ES-I3 (cell line): ENCODE measurements around the gene FOXJ2.
"Not testable (repeated sequence)": the region's sequence is repeated elsewhere in the genome, so short reads cannot be mapped to it uniquely, and the experiment has no call there.

Experiments used
- H3K36me3 ChIP-seq: 2 replicates; pipeline ENCODE4 v1.6.1; 2013; ENCODE audit warnings: mild to moderate bottlenecking, low read length, control low read depth, moderate library complexity; ENCODE audit not compliant: insufficient read depth
- H3K4me1 ChIP-seq: 2 replicates; pipeline ENCODE4 v1.6.1; 2013; ENCODE audit warnings: mild to moderate bottlenecking, control low read depth, low read length; ENCODE audit not compliant: insufficient read depth
- H3K9ac ChIP-seq: 2 replicates; pipeline ENCODE4 v1.6.1; 2013; ENCODE audit warnings: low read depth, mild to moderate bottlenecking, low read length, moderate library complexity
- H3K9me3 ChIP-seq: 2 replicates; pipeline ENCODE4 v1.6.1; 2013; ENCODE audit warnings: mild to moderate bottlenecking, low read length, moderate library complexity; ENCODE audit not compliant: control insufficient read depth, insufficient read depth

FOXJ2 gene

DNA sequence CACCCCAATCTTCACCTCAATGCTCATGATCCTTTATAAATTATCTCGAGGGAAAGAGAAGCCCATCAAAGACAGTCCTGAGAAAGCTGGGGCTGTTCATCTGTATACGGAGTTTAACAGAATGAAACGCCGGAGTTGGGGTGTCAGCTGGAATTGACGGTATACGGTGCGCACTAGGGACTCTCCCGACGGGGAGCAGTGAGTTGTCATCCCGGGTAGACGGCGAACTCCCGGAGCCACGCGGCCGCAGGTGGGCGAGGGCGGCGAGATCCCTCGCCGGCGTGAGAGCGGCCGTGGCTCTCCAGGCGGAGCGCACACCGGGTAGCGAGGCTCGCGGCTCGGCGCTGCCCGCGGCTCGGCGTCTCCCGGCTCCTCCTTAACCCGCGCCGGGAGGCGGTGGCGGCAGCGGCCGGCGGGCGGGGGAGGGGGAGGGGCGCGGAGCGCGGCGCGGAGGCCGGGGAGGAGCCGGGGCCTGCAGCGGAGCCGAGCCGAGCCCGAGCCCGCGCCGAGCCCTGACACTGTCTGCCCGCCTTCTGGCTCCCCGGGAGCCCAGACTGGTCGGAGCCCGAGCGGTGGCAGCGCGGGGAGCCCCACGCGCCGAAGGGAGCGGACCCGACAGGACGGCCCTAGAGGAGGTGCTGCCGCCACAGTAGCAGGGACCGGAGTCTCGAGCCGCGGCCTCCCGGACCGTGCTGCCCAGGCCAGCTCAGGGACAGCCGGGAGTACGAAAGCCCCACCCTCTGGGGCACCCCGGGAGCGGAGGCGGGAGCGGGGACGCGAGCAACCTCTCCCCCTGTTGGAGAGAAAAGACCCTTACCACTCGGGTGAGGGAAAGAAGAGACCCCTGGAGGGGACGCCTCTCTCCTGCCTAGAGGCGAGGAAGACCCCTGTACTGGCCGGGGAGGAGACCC lies at the start of gene FOXJ2:
TSS of gene FOXJ2 (plus strand) at position 475 of the 911 bp plus-strand sequence. CDS start 7,117 bp downstream, outside the sequence.
- H3K9ac ChIP-seq, result peak within 1 kb of the TSS; percentile 89
- H3K36me3 ChIP-seq, result no peaks in the 10 kb centered on the region
- no peaks in the 10 kb centered on the region for H3K9me3 ChIP-seq
- H3K4me1 ChIP-seq, result peaks cover 28% of the 10 kb centered on the region

DNA sequence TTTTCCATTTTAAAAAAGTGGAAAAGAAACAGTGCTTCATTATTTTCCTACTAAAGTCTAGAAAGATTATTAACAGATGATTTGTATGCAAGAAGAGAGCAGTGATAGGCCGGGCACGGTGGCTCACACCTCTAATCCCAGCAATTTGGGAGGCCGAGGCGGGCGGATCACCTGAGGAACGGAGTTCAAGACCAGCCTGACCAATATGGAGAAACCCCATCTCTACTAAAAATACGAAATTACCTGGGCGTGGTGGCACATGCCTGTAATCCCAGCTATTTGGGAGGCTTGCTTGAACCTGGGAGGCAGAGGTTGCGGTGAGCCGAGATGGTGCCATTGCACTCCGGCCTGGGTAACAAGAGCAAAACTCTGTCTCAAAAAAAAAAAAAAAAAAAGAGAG lies 49.5 kb upstream of the FOXJ2 start:
- not testable (repeated sequence) for H3K36me3 ChIP-seq, H3K9ac ChIP-seq, H3K4me1 ChIP-seq

DNA sequence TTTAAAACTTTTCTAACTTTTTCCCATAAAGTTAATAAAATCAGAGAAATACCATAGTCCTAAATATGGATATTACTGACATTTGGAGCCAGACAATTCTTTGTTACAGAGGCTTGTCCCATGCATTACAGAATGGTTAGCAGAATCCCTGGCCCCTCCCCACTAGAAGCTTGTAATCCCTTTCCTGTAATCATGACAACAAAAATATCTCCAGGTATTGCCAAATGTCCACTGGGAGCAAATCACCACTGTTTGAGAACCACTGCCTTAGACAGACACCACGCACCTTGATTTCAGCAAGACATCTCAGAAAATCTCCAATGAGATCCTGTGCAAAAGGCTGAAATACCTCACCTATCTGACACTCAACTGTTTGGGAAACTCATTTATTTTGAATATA lies 49.1 kb upstream of the FOXJ2 start:
- H3K36me3 ChIP-seq, H3K9ac ChIP-seq, H3K4me1 ChIP-seq, H3K9me3 ChIP-seq: not testable (repeated sequence)

More for the DNA sequence above, 49.5 kb upstream of the FOXJ2 start:
- not testable (repeated sequence) for H3K9me3 ChIP-seq

DNA sequence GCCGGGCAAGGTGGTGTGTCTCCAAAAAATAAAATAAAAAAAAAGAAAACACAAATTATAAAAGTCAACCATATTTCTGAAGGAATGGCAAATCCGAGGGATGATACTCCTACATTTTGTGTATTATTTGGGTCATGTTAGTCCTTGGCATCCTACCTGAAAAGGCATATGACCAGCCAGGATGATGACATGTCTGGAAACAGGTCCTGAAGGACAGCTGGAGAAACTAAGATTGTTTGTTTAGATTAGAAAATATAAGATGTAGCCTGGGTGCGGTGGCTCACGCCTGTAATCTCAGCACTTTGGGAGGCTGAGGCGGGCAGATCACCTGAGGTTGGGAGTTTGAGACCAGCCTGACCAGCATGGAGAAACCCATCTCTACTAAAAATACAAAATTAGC lies 47.6 kb upstream of the FOXJ2 start:
- peaks cover 3% of the 10 kb centered on the region; the same call in 1 of the 2 replicates for H3K4me1 ChIP-seq
- H3K36me3 ChIP-seq, result no peaks in the 10 kb centered on the region
- no peaks in the 10 kb centered on the region for H3K9me3 ChIP-seq
- no peak overlapping the region for H3K9ac ChIP-seq

DNA sequence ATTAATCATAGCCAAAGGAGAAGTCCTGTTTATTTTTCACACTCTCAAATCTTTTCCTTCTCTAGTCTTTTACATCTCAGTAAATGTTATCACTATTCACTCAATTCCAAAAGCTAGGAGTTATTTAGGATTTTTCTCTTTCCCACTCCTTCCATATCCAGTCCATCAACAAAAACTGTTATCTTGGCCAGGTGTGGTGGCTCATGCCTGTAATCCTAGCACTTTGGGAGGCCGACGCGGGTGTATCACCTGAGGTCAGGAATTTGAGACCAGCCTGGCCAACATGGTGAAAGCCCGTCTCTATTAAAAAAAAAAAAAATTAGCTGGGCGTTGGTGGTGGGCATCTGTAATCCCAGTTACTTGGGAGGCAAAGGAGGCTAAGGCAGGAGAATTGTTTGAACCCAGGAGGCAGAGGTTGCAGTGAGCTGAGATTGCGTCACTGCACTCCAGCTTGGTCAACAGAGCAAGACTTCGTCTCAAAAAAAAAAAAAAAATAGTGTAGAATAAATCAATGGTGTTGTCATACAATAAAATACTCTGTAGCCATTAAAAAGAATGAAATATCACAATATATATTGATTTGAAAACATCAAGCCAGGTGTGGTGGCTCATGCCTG lies 46.6 kb upstream of the FOXJ2 start:
- no peak overlapping the region for H3K9ac ChIP-seq
- no peaks in the 10 kb centered on the region for H3K9me3 ChIP-seq
- no peaks in the 10 kb centered on the region for H3K36me3 ChIP-seq
- H3K4me1 ChIP-seq, result peaks cover 3% of the 10 kb centered on the region; the same call in 1 of the 2 replicates

DNA sequence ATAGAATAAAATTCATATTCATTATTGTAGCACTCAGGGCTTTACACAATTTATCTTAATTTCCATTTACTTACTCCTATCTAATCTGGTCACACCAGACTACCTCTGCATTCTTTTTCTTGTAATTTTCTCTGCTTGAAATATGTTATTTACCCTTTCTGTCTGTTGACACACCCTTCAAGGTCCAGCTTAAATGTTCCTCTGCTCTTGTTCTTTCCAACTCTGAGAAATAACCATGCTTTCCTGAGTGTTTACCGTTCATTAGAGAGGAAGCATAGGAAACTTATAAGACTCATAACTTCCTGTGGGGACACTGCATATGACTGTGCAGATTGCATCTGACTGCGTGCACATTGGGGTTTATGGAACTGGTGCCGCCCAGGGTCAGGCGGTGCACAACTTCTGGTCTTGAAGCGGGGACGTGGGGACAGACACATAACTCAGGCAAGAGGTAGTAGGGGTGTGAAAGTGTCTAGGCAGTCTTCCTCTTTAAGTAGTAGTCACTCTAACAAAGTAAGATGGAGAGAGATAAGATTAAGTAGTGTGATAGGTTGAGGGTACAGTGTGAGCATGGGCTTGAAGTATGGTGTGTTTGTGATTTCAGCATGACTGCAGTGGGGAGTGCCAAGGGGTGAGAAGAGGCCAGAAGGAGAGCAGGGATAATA lies 42.6 kb upstream of the FOXJ2 start:
- H3K4me1 ChIP-seq, result peaks cover 6% of the 10 kb centered on the region; the same call in 1 of the 2 replicates
- H3K9me3 ChIP-seq, result no peaks in the 10 kb centered on the region
- no peak overlapping the region for H3K9ac ChIP-seq
- no peaks in the 10 kb centered on the region for H3K36me3 ChIP-seq

DNA sequence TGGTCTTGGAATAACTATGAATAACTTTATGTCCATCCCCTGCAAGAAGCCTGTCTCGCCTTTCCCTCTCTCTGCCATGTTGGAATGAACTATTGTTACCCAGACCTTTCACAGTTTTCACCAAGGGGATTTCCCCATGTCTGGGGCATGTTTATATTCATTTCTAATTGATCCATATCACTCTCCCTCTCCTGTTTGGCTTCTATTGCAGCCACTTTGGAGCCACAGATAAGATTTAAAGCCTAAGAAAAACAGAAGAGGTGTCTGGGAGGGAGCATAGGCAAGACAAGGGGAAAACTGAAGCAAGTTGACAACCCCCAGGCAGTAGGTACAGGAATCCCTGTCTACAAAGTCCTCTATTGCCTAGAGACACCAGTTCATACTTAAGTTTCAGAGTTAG lies 41.0 kb upstream of the FOXJ2 start:
- H3K4me1 ChIP-seq, result peaks cover 6% of the 10 kb centered on the region; the same call in 1 of the 2 replicates
- no peak overlapping the region for H3K9ac ChIP-seq
- no peaks in the 10 kb centered on the region for H3K9me3 ChIP-seq

DNA sequence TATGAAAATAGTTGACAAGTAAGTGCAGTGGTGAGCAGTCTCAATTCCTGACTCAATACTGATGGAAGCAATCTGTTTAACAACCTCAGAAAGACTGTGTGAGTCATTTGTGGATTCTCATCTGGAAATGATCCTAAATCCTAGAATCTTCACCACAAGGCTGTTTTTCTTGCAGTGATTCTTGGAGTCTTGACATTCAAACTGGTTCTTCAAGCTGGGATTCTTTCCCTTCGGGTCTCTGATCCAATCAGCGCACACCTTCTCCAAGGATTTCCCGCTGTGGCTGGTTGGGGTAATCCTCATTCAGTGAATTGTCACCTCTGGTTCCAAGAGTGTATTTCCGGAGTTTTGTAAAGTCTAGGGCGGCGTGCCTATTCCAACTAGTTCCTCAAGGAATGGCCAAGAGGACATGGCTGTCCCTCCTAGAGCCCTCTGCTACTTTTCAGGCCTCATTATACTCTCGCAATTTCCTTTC lies 37.7 kb upstream of the FOXJ2 start:
- H3K9me3 ChIP-seq, result peaks cover 9% of the 10 kb centered on the region; the same call in 1 of the 2 replicates
- peaks cover 6% of the 10 kb centered on the region; the same call in 1 of the 2 replicates for H3K4me1 ChIP-seq
- H3K36me3 ChIP-seq, result no peaks in the 10 kb centered on the region
- no peak overlapping the region for H3K9ac ChIP-seq

More for the DNA sequence above, 41.0 kb upstream of the FOXJ2 start:
- no peaks in the 10 kb centered on the region for H3K36me3 ChIP-seq

DNA sequence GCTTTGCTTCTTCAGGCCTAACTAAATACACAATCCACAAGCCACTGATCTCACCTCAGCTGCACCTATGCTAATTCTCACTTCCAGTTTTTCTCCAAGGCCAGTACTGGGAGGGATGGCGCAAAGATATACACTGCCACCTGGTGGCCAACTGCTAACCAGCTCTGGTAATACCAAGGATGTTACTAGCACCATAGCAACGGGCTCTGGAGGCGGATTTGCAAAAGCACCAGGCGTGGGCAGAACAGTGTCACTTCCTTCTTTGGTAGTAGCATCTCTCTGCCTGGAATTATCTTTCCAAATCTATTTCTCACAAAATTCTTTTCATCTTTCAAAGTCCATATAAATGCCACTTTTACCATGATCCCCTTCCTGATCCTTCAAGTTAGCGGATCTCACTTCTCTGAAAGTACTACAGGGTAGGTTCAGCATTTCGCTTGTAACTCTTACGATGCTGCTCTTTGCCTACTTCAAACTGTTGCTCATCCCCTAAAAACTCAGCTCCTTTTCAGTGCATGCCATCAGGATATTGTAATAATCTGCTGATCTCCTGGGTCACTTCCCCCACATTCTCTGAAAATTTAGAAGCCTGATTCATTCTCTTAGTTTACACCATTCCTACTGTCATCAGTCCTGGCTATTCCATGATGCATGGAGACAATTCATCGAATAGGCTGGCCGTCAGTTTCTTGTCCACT lies 37.1 kb upstream of the FOXJ2 start:
- no peak overlapping the region for H3K9ac ChIP-seq
- peaks cover 9% of the 10 kb centered on the region; the same call in 1 of the 2 replicates for H3K9me3 ChIP-seq
- H3K4me1 ChIP-seq, result peaks cover 6% of the 10 kb centered on the region; the same call in 1 of the 2 replicates
- no peaks in the 10 kb centered on the region for H3K36me3 ChIP-seq

DNA sequence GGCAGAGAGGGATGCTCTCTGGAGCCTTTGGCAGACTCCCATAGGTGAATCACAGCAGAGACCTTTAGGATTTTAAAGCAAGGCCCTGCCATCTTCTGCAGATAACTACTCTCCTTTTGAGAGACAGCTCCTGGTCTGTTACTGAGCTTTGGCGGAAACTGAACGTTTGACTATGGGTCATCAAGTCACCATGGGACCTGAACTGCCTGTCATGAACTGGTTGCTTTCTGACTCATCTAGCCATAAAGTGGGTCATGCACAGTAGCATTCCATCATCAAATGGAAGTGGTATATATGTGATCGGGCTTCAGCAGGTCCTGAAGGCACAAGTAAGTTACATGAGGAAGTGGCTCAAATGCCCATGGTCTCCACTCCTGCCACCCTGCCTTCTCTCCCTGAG lies 31.7 kb upstream of the FOXJ2 start:
- not testable (repeated sequence) for H3K9ac ChIP-seq, H3K36me3 ChIP-seq, H3K9me3 ChIP-seq, H3K4me1 ChIP-seq

DNA sequence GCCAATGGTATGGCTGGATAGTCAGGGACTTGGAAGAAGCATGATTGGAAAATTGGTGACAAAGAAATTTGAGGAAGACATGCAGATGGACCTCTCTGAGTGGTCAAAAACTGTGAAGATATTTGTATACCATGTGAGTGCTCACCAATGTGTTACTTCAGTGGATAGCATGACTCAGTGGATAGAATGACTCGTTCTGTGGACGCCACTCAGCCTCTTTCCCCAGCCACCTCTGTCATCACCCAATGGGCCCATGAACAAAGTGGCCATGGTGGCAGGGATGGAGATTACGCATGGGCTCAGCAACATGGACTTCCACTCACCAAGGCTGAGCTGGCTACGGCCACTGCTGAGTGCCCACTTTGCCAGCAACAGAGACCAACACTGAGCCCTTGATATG lies 31.0 kb upstream of the FOXJ2 start:
- H3K9me3 ChIP-seq, H3K9ac ChIP-seq, H3K36me3 ChIP-seq, H3K4me1 ChIP-seq: not testable (repeated sequence)

DNA sequence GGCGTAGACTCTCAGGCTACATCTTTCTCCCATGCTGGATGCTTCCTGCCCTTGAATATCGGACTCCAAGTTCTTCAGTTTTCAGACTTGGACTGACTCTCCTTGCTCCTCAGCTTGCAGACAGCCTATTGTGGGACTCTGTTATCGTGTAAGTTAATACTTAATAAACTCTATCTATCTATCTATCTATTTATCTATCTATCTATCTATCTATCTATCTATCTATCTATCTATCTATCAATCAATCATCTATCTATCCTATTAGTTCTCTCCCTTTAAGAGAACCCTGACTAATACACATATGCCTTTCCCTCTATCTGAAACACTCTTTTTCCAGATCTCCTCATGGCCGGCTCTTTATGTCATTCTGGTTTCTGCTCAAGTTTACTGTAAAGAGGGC lies 27.6 kb upstream of the FOXJ2 start:
- not testable (repeated sequence) for H3K36me3 ChIP-seq, H3K9ac ChIP-seq, H3K4me1 ChIP-seq, H3K9me3 ChIP-seq

DNA sequence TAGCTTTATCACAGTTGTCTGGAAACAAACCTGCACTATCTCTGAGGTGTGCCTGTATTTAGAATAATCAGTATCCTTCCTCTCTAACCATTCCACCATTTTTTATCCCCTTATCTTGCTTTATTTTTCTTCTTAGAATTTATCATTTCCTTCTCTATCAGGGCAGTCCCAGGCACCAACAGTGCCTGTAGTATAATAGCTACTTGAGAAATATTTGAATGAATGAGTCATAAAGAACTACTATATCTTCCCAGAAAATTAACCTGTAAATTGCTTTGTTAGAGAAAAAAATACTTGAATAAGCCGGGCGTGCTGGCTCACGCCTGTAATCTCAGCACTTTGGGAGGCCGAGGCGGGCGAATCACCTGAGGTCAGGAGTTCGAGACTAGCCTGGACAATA lies 21.2 kb upstream of the FOXJ2 start:
- Histone ChIP-seq H3K4me1 (no peaks in the 10 kb centered on the region), H3K9me3 (no peaks in the 10 kb centered on the region), H3K9ac (no peak overlapping the region), H3K36me3 (no peaks in the 10 kb centered on the region)
